Body of pancreas (tissue), 4 donors: ENCODE data around the gene EYS. TPM values are rescaled to one million over a fixed set of nuclear protein-coding genes. Genes with fewer than 3 reads are reported as not detected.

Experiments
- ATAC-seq: fragments of 150-250 bp; one replicate; pipeline ENCODE4 v1.9.1; 2016
- DNase-seq, 4 donors: peaks; one replicate each; pipeline ENCODE4 v3.0.0-alpha.2; 2019
- H3K27ac ChIP-seq, 4 donors: fragments of 200-600 bp; sonication (generic); 1 replicate in 3 of 4; 2 replicates in 1 of 4; pipeline versions ENCODE4 v1.5.1 to v1.6.1; 2016 to 2019; ENCODE audit warnings: mild to moderate bottlenecking in 1 of 4, mixed read lengths in 1 of 4, moderate library complexity in 1 of 4
- H3K27me3 ChIP-seq, 2 donors: fragments of 200-600 bp; sonication (generic); one replicate each; pipeline ENCODE4 v1.6.0; 2016; ENCODE audit warnings: mild to moderate bottlenecking in 1 of 2
- H3K36me3 ChIP-seq, 2 donors: fragments of 200-600 bp; sonication (generic); replicated peaks in 1 of 2; 2 replicates each; pipeline ENCODE4 v1.5.1; 2016; ENCODE audit warnings: low read depth in 2 of 2; ENCODE audit not compliant: insufficient read depth in 1 of 2
- H3K4me1 ChIP-seq: fragments of 200-600 bp; sonication (generic); one replicate; pipeline ENCODE4 v1.6.0; 2016
- H3K4me3 ChIP-seq, 2 donors: fragments of 200-600 bp; sonication (generic); 1 replicate in 1 of 2; 2 replicates in 1 of 2; pipeline ENCODE4 v1.5.1; 2016 to 2019
- H3K9me3 ChIP-seq, 3 donors: fragments of 200-600 bp; sonication (generic); 1 replicate in 2 of 3; 2 replicates in 1 of 3; pipeline ENCODE4 v1.5.1; 2016
- POLR2A ChIP-seq, 3 donors: fragments of 450-650 bp; IDR thresholded peaks; one replicate each; pipeline ENCODE4 v1.6.1; 2016; ENCODE audit warnings: antibody characterized with exemption in 3 of 3, mild to moderate bottlenecking in 2 of 3
- WGBS, 2 donors: methylation state at CpG; one replicate each; pipeline ENCODE4 v1.1.5; 2017; 5-methylcytosine and 5-hydroxymethylcytosine counted together
- intact Hi-C: fragments of 100-400 bp; cut with DNase I; formaldehyde crosslinking; loops from one replicate; pipeline ENCODE4 v1.15.1; 2023
- total RNA-seq, 2 donors: library from RNA; depleted of rRNA; stranded (reverse); fragments of >200 nt; gene quantifications; one replicate each; pipeline ENCODE4 v1.1.0, GENCODE V29; 2016
- TF ChIP-seq, protein P1 (sequence below), 7 experiments: fragments of 450-650 bp in 4 of 7; fragments of 200-600 bp in 3 of 7; sonication (generic) in 3 of 7; IDR thresholded peaks; one replicate each; pipeline ENCODE4 v1.5.1; 2016 to 2019; ENCODE audit warnings: antibody characterized with exemption in 7 of 7

The EYS gene
- total RNA-seq, 2 donors from 2014 or later: 0.26 TPM; not detected in 1

DNA sequence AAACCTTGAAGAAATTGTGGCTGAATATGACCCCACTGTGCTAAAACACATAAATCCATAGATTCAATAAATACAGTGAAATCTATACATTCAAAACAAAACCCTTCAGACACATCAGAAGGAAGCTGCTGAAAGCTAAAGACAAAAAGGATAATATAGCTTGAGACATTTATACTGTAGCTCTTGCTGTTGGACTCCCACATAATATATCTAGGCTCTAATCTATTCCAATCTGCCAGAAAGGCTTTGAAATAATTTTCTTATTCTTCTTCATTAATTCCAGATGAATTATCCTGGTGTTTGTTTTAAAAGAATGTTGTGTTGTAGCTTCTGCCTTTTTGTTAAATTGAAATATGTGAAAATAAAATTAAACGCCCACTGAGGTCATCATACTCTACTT lies 454.0 kb downstream of the EYS start:
- H3K9me3 ChIP-seq: no peaks in the 10 kb centered on the region
- H3K4me3 ChIP-seq: no peak overlapping the region
- no peak for ATAC-seq
- intact Hi-C loops: no loop called here
- TF ChIP-seq POLR2A (IDR thresholded peaks at IDR 0.05): no peak
- TF ChIP-seq, protein P1, sequence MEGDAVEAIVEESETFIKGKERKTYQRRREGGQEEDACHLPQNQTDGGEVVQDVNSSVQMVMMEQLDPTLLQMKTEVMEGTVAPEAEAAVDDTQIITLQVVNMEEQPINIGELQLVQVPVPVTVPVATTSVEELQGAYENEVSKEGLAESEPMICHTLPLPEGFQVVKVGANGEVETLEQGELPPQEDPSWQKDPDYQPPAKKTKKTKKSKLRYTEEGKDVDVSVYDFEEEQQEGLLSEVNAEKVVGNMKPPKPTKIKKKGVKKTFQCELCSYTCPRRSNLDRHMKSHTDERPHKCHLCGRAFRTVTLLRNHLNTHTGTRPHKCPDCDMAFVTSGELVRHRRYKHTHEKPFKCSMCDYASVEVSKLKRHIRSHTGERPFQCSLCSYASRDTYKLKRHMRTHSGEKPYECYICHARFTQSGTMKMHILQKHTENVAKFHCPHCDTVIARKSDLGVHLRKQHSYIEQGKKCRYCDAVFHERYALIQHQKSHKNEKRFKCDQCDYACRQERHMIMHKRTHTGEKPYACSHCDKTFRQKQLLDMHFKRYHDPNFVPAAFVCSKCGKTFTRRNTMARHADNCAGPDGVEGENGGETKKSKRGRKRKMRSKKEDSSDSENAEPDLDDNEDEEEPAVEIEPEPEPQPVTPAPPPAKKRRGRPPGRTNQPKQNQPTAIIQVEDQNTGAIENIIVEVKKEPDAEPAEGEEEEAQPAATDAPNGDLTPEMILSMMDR (IDR thresholded peaks at IDR 0.05): no peak
- DNase-seq: no peak
- H3K27me3 ChIP-seq: no peaks in the 10 kb centered on the region
- 63% methylated on average over 1 of the region's 1 CpG for WGBS, 2 donors
- H3K27ac ChIP-seq: no peak overlapping the region
- no peaks in the 10 kb centered on the region for H3K4me1 ChIP-seq
- no peaks in the 10 kb centered on the region for H3K36me3 ChIP-seq

DNA sequence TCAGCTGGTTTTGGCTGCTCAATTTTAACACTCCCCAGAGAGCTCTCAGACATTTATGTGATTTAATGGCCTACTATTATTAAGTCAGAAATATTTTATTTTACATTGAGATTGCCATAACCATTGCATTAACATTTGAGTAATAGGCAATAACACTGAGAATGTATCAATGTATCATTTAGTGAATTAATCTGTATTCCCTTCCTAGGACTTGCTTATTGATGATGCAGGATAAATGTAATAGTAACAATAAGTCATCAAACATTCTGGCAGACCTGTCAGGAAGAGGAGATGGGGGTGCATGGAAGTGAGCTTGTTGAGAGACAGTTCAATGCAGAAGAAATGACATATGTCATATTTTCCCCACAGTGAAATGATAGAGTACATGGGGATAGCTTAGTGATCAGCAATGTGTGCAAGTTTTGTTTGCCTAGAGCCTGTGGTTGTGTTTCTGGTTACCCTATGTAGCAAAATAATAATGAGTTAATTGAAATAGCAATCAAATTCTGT lies 458.9 kb downstream of the EYS start:
- ATAC-seq: no peak
- DNase-seq: no peak
- Histone ChIP-seq H3K27me3 (no peaks in the 10 kb centered on the region), H3K4me3 (no peak overlapping the region), H3K36me3 (no peaks in the 10 kb centered on the region), H3K9me3 (no peaks in the 10 kb centered on the region), H3K27ac (no peak overlapping the region), H3K4me1 (no peaks in the 10 kb centered on the region)
- TF ChIP-seq, protein P1 (IDR thresholded peaks at IDR 0.05): no peak
- no peak for TF ChIP-seq POLR2A (IDR thresholded peaks at IDR 0.05)
- intact Hi-C loops: no loop called here

DNA sequence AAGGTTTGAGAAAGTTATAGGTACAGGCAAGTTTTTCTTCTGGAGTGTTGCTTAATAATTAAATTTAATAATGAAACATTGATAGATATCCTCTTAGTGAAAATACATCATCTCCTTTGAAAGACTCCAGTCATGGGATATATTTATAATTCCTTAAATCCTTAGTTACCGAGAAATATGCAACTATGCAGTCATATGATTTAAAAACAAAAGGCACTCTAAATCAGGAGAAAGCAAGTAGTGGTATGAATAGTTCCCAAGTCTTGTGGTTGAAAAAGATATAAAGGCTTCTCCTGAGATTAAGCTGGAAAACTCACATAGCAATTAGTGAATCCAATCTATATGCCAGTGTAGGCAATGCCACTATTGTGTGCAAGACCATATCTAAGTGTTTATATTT lies 475.4 kb downstream of the EYS start:
- no peak for ATAC-seq
- H3K36me3 ChIP-seq: no peaks in the 10 kb centered on the region
- 76 to 84% methylated on average over 1 of the region's 1 CpG for WGBS, 2 donors

DNA sequence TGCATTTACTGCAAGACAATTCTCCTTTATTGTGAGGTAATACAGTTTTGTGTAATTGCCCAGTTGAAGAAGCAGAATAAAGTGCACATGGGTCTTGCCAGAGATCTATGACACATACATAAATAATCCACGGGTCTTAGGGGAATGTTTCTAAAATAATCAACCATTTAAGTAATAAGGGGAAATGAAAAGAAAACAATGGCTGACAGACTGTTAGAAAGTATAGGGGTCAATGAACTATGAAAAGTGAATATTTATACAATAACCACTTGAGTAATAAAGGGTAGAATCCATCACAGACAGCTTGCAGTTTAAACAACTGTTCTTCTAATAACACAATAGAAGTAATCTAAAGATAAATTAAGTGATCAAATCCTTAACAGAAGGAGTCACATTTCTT lies 477.2 kb downstream of the EYS start:
- Histone ChIP-seq H3K27me3 (no peaks in the 10 kb centered on the region), H3K27ac (no peak overlapping the region), H3K9me3 (no peaks in the 10 kb centered on the region), H3K36me3 (no peaks in the 10 kb centered on the region), H3K4me1 (no peaks in the 10 kb centered on the region), H3K4me3 (no peak overlapping the region)
- intact Hi-C loops: no loop called here
- TF ChIP-seq POLR2A (IDR thresholded peaks at IDR 0.05): no peak
- TF ChIP-seq, protein P1 (IDR thresholded peaks at IDR 0.05): no peak
- no peak for DNase-seq
- WGBS, 2 donors: 17 to 18% methylated on average over 1 of the region's 1 CpG
- no peak for ATAC-seq

More for the DNA sequence above, 475.4 kb downstream of the EYS start:
- DNase-seq: no peak
- TF ChIP-seq POLR2A (IDR thresholded peaks at IDR 0.05): no peak
- TF ChIP-seq, protein P1 (IDR thresholded peaks at IDR 0.05): no peak
- Histone ChIP-seq H3K27me3 (no peaks in the 10 kb centered on the region), H3K4me1 (no peaks in the 10 kb centered on the region), H3K4me3 (no peak overlapping the region), H3K27ac (no peak overlapping the region), H3K9me3 (no peaks in the 10 kb centered on the region)
- intact Hi-C loops: no loop called here

DNA sequence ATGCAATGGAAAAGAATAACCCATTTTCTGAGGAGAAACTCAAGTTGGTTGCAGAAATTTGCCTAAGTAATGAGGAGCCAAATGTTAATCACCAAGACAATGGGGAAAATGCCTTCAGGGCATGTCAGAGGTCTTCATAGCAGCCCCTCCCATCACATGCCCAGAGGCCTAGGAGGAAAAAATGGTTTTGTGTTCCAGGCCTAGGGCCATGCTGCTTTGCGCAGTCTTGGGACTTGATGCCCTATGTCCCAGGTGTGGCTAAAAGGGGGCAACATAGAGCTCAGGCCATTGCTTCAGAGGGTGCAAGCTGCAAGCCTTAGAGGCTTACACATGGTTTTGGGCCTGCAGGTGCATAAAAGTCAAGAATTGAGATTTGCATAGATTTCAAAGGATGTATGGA lies 485.9 kb downstream of the EYS start:
- no peak for DNase-seq
- WGBS, 2 donors: 100% methylated on average over 1 of the region's 1 CpG
- Histone ChIP-seq H3K36me3 (no peaks in the 10 kb centered on the region), H3K27ac (no peak overlapping the region), H3K9me3 (no peaks in the 10 kb centered on the region), H3K4me3 (no peak overlapping the region), H3K4me1 (no peaks in the 10 kb centered on the region), H3K27me3 (no peaks in the 10 kb centered on the region)
- ATAC-seq: no peak
- intact Hi-C loops: no loop called here
- TF ChIP-seq, protein P1 (IDR thresholded peaks at IDR 0.05): no peak
- no peak for TF ChIP-seq POLR2A (IDR thresholded peaks at IDR 0.05)
